Cerebellar nuclear complex (tissue), 1 donor: ENCODE data around the gene SEL1L2.

ENCODE experiments used
- DNase-seq, 2 experiments: peaks; one replicate each; lab custom pipeline; 2025; lab: John Stamatoyannopoulos, UW

Gene SEL1L2

DNA sequence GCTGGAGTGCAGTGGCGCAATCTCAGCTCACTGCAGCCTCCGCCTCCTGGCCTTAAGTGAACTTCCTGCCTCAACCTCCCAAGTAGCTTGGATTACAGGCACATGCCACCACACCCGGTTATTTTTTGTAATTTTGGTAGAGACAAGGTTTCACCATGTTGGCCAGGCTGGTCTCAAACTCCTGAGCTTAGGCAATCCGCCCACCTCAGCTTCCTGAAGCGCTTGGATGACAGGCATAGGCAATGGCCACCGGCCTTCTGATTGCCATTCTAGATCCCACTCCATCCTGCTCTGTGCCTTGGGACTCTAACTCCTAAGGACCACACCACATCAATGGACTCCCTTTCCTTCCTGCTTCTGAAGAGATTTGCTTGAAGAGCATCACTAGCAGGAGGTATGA lies 60.6 kb downstream of the SEL1L2 start:
- DNase-seq = no peak

DNA sequence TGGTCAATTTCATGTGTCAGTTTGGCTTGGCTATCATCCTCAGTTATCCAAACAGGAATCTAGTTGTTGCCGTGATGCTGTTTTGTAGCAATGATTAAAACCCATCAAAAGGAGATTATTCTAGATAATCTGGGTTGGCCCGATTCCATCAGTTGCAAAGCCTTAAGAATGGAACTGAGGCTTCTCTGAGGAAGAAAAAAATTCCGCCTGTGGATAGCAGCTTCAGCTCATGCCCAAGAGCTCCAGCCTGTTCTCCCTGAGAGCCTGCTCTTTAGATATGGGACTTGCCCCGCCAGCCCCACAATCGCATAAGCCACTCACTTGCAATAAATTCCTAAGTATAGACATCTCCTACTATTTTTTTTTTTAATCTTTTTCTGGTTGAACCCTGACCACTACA lies 61.5 kb downstream of the SEL1L2 start:
- DNase-seq = no peak

DNA sequence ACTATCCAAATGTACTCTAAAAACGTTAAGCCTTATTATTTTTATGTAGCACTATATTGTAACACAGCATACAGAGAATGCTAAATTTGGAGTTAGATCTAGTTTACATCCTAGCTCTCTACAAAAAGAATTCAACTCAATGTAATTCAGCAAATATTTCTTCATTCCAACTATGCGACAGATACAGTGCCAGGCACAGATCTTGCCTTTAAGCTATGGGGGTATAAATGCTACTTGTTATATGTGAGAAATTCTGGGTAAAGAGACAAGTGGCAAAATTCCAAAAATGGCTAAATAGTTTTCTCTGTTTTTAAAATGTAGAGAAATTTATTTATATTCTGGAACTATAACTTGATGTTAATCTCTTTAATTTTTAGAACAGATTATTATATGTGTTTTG lies 63.2 kb downstream of the SEL1L2 start:
- DNase-seq = no peak

DNA sequence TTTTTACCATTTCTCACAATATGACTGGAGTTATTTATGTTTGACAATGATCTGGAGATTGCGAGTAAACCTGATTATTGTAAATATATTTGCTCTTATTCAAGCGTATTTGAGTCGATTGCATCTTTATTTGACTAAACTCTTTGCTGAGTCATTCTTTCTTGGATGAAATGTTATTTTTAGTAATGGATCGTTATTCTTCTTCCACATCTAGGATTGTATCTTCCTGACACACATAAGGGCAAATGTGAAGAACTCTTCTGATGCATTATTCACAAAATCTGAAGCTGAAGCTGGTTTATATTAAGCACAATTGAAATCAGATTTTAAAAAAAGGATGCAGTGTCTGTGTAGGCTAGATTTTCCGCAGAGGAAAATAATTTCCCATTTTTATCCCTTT lies 68.2 kb downstream of the SEL1L2 start:
- DNase-seq = no peak

DNA sequence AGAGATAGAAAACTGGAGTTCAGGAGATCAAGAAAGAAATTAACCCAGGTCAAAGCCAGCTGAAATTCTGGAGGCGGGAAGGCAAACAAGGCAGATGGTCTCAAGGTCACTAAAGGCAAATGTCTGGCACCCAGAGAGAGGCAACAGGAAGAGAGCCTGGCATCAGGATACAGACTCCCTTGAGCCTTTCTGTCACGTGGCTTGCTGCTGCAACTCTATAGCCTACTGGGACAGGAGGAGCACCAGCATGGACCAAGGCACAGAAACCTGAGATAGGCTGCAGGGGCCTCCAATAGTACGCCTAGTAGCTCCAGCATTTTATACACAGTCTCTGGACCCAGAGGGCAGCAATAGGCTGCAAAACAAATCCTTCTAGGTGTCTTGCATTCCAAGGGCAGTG lies 75.1 kb downstream of the SEL1L2 start:
- DNase-seq = no peak

DNA sequence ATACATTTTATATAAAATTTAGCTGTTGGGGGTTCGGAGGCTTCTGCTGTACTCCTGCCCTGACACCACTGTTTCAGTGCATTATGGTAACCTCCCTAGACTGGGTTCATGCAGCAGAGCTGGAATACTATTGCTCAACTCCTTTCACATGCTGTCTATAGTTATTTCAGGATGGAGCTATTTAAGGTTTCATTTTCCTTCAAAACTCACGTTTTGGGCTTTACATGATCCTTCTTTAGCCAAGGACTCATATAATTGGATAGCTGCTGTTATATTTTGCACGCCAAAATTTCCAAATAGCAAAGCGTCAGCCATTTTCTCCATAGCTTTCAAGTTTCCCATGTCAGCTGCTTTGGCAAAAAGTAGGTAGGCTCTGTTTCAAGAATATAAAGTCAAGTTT lies 76.8 kb downstream of the SEL1L2 start:
- no peak for DNase-seq

DNA sequence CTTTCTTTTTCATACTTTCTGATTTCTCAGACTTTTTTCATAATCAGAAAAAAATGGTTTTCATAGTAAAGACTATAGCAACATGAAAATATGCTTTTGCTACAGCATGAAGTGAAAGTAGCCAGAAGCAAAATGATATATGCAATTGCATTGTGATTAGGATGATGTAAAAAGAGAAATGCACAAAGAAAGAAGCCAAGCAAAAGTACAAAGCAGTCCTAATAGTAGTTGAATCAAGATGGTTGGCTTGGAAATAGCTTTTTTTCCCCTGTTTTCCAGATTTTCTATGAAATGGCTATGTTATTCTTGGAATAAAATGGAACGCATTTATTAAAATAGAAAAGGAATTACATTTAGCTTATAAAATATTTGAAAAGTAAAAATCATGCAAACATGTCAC lies 77.3 kb downstream of the SEL1L2 start:
- DNase-seq = no peak

DNA sequence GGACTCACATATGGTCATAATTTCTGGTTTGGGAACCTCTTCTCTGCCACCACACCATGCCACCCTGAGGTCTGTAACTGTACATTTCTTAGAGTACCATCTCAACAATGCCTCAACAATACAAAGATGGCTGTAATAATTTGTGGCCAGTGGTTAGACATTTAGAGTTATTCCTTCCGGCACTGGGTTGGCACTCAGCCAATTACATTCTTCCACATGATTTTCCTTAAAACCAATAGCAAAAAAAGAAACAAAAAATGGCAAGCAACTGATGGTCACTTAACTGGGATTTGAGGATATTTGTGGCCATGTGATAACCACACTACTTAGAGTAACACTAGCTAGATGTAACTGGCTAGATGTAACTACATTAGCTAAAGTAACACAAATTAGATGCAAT lies 79.9 kb downstream of the SEL1L2 start:
- no peak for DNase-seq

DNA sequence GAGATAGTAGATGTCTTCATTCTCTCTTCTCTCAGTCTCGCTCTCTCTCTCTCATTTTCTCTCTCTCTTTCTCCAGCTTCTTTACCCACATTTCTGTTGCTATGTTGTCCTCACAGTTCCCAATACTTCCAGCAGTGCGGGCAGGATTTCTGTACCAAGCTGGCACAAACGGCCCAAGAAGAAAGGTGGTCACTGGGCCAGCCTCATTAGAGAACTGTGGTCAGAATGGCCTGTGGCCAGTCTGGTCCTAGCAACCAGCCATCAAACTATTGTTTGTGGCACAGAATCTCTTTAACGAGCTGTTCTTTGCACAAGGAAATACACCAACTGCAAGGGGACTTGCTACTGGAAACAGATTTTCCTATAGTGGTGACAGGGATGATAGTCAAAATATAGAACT lies 81.3 kb downstream of the SEL1L2 start:
- no peak for DNase-seq

DNA sequence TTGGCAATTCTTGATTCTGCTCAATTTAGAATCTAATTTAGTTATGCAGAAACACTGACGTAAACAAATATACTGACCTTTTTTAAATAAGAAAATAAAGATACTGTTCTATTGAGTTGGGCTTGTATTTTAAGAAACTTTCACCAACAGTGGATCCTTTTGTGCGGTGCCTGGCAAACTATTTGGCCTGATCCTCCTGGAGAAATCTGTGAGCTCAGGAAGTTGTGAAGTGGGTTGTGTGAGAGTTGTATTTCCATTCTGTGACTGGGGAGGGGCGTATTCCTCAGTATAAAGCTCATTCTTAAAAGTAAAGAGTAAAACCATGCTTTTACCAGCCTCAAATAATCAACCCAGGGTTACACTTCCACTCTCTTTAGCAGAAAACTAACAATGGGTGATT lies 85.6 kb downstream of the SEL1L2 start:
- DNase-seq = no peak

DNA sequence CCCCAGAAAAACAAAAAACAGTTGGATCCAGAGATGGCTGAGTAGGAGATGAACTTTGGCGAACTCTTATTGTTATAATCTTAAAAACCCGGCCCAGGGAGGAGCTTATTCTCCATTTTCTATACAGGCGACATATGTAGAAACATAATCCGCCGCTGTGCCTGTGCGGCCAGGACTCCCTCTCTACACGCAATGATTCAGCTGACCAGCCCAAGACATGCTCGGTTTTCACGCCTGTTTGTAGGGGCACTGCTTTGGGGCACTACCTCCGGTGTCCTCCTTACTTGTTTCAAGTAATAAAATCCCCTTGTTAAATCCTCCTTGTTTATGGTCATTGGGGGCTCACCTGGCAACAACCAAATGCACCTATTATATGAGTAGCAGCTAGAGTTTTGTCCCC lies 89.9 kb downstream of the SEL1L2 start:
- no peak for DNase-seq

DNA sequence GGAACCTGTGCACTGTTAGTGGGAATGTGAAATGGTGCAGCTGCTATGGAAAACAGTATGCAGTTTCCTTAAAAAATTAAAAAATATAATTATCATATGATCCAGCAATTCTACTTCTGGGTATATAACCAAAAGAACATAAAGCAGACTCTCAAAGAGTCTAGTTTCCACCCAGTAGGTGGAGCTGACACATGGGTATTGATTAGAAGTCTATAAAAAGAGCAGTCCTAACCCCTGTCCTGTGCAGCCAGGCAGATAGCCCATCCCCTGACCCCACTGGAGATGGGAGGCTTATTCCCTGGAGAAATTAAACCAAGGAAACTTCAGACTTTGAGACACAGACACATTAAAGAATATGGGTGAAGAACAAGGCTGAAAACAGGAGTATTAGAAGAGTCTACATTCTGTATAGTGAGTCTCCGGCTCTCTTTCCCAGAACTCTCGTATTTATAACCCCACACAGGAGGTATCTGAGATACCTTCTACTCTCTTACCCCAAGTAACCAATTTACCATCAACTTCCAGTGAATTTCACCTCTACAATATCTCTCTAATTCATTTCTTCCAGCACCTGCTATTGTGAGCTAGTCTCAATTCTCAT lies 92.3 kb downstream of the SEL1L2 start:
- no peak for DNase-seq

DNA sequence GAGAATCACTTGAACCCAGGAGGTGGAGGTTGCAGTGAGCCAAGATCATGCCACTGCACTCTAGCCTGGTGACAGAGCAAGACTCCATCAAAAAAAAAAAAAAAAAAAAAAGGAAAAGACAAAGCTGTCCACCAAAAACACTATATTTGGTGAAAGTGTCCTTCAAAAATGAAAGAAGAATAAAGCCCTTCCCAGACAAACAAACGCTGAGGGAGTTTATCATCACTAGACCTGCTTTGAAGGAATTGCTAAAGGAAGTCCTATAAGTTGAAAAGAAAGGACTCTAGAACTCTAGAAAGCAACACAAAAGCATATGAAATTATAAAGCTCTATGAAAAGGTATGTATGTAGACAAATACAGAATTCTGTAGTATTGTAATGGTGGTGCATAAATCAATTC lies 98.8 kb downstream of the SEL1L2 start:
- DNase-seq = no peak

DNA sequence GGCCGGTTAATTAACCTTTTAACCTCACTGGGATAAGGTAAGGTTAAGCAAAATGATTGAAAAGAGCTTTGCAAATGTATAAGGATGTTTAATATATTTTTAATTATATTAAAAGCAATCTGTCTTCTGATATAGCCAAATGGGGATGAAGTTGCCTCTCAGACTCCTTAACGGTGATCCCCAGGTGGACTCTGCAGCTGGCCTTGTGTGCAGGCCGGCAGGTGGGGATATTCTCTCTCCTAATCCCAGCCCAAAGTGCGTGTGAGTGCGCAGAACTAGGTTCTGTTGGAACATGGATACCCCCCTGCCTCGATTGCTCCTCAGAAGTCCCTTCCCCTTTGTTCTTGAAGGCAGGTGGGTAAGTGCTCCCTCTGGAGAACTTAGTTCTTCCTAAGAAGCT lies 105.6 kb downstream of the SEL1L2 start:
- no peak for DNase-seq

DNA sequence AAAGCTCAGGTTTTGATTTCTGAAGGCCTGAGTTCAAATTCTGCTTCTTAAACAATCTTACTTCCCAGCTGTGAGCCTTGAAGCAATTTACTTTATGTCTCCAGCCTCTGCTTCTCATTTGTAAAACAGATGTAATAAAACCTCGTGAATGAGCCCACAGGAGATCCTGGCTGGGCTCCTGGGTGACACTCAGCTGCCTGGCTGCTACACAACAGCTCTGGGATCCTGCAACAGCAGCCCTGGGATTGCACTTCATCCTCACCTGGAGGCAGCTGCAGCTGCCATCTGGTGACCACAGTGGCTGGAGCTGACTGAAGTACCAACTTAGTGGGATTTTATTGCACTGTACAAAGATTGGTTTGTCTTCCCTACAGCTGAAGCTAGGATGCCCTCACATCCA lies 107.0 kb downstream of the SEL1L2 start:
- no peak for DNase-seq

DNA sequence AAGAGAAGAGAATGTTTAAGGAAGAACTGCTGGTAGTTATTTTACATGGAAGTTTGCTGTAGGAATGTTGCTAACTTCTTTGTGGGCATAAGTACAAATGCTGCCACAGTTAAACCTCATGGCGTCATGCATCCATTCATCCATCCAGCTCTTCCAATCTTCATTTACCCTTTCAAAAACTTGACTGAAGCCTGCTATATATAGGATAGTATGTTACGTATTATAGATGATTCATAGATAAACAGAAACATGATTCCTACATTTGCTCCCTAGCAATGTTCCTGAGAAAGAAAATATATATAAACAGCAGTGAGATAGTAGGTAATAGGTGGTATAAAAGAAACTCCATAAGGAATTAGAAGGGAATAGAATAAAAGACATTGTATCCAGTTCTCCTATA lies 111.8 kb downstream of the SEL1L2 start:
- DNase-seq = no peak

DNA sequence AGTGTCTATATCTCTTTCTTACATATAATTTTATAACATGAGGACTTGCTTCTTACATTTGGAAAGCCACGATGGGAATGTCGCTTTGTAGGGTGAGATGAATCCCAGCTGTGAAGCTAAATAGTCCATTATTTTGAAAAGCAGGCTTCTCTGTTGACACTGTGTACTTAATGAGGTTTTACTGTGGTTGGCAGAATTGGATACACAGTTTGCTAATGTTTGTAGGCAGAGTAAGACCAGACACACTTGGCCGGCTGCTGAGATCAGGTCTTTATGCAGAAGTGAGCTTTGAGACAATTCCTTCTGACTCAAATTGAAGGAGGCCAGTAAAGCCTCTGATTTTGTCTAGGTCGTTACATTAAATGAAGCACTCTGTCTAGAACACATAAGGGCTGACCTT lies 112.6 kb downstream of the SEL1L2 start:
- DNase-seq = no peak

DNA sequence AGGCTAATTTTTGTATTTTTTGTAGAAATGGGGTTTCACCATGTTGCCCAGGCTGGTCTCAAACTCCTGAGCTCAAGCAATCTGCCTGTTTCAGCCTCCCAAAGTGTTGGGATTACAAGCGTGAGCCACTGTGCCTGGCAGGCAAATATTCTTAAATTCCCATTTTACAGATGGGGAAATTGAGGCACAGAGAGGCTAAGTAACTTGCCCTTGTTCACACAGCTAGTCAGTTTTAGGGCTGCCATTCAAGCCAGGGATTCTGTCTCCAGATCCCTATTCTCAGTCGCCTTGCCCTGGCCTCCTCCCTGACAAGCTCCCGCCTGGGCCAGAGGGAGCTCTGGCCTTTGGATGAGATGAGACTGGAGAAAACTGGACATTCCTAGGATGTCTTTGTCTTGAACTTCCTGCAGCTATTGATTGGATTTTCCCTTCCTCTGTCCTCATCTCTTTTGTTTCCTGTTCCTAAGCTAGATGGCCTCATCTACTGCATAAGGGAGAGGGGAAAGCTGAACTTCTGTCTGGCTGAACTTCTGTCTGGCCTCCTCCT lies 115.1 kb downstream of the SEL1L2 start:
- DNase-seq = no peak

DNA sequence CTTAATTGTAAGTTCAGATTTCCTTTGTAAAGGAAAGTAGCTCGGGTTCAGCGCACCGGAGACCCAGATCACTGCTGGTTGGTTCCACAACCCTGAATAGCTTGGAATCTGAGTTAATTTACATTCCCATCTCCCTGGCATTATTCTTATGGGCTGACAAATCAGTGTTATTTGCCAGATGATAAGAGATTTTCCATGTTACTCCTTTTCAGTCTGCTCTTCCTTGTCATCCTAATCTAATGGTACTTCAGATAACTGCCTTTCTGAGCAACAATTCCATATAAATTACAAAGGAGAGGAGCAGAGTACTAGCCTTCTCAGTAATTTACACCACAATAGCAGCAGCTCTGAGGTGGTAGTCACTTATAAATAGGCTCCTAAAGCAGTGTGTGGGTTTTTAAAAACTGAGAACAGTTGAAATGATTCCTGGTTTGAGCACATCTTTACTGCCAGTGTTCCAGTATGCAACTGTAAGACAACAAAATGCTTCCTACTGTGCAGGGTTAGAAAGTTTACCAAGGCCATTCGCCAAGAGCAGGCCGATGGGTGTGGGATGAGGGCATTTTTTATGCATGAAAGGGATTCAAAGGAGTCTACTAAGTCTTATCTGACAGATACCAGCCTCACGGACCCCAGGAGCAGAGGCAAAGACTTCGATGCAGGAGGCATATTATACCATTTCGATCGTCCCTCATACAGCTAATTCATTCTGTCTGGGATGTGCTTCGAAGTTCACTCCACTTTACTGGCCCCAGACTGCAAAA lies 115.8 kb downstream of the SEL1L2 start:
- DNase-seq = no peak

DNA sequence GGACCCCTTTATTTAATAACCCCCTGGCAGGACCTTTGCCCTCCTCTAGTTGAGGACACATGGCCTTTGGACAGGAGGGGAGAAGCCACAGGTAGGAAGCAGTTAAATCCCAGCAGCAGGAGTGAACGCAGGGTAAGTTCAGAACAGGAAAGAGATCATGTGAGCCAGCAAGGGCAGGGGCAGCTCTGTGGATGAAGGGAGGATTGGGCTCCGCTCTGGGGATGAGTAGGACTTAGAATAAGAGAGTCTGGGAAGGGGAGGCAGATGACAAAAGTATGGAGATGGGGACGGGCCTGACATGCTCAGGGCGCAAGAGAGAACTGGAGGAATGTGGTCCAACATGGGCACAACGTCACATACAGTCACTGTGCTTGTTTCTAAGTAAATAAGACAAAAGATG lies 116.6 kb downstream of the SEL1L2 start:
- DNase-seq = no peak

DNA sequence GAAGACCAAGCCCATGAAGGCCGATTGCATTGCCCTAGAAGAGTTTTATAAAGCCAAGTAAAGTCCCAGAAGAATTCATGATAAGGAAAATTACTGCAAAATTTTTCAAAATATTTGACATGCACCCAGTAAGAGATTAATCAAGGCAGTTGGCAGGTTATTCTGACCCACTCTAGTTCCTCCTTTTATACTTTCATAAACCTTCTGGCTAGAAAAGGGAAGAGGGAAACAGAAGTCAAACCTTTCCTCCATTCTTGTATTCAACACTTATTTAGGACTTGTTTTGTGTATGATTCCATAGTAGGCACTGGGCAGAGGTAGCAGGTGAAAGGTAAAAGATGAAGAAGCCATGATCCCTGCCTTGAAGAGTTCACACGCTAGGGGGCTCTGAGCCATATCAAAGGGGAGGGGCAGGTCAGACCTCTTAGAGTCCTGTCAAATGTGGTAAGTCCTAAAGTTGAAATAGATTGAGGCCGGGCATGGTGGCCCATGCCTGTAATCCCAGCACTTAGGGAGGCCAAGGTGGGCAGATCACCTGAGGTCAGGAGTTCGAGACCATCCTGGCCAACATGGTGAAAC lies 120.2 kb downstream of the SEL1L2 start:
- no peak for DNase-seq

DNA sequence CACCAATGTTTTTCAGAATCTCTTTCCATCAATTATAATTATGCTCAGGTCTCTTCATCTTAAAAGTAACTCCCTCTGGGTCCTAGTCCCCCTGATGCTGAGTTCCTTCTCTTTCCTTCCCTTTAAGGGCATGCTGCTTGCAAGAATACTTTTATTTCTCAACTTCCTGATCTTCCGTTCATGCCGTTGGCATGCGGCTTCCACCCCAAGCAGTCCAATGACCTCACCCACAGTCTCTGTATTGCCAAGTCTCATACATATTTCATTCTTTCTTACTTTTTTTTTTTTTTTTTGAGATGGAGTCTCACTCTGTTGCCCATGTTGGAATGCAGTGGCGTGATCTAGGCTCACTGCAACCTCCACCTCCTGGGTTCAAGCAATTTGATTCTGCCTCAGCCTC lies 122.1 kb downstream of the SEL1L2 start:
- DNase-seq = no peak

DNA sequence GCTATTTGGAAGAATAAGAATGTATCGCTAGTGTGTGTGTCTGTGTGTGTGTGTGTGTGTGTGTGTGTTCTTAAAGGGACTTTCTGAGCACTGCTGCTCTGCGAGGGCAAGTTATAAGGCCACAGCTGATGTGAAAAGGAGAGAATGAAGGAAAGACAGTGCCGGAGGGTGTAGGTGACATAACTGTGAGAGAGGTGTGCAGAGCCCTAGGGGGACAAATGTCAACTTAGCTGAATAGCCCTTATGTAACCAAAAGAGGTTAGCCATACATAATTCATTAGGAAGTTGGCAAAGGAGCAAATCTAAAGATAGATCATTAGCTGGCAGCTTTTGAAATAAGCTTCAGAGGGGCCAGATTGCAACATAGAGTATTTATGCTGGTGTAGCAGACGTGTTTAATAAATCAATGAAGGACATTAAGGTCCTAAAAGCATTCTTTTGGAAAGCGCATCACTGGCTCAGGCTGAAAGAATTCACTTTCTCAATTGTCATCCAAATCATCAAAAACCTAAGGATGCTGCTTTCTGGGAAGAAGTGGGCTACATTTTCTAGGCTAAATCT lies 124.5 kb downstream of the SEL1L2 start:
- no peak for DNase-seq
